Activated CD4-positive, alpha-beta T cell treated with anti-CD3 and anti-CD28 coated beads, Interleukin-2, amount 50 U/mL, for 16 hours (primary cell): ENCODE data around the gene PORCN.
A peak's percentile ranks its signal among the peaks of the same experiment; 100 is the strongest.
"Not testable (repeated sequence)": the region's sequence is repeated elsewhere in the genome, so short reads cannot be mapped to it uniquely, and the experiment has no call there.

ENCODE experiments used
- DNase-seq: peaks from one replicate; pipeline ENCODE4 v3.0.0-alpha.2; 2020

Gene PORCN

GRCh38 chrX:48548871-48549270 lies 40.1 kb downstream of the PORCN start:
- no peak for DNase-seq

GRCh38 chrX:48555731-48556325 lies 47.0 kb downstream of the PORCN start:
- DNase-seq: not testable (repeated sequence)

GRCh38 chrX:48558271-48558670 lies 49.5 kb downstream of the PORCN start:
- DNase-seq: peak; percentile 60

GRCh38 chrX:48559636-48560035 lies 50.8 kb downstream of the PORCN start:
- no peak for DNase-seq

- DNase-seq: no peak
These were observed 51.3 kb downstream of the PORCN start for GRCh38 chrX:48560056-48560455.

- no peak for DNase-seq
These were observed 51.9 kb downstream of the PORCN start for GRCh38 chrX:48560681-48561080.

- DNase-seq: peak; percentile 88
These were observed 61.2 kb downstream of the PORCN start for GRCh38 chrX:48569958-48570357.
